HL-60 (cell line): ENCODE data around the gene OR4M1.
"Not testable (repeated sequence)": the region's sequence is repeated elsewhere in the genome, so short reads cannot be mapped to it uniquely, and the experiment has no call there.

Source experiments
- DNase-seq, 2 experiments: peaks; one replicate each; pipeline ENCODE4 v3.0.0-alpha.2; 2010 to 2020; ENCODE audit warnings: low read depth in 1 of 2, low spot score in 1 of 2
- H3K27ac ChIP-seq: fragments of 250-450 bp; sonication (Bioruptor Pico); replicated peaks from 2 replicates; pipeline ENCODE4 v1.5.1; 2020; ENCODE audit warnings: mild to moderate bottlenecking, moderate library complexity
- H3K27me3 ChIP-seq: fragments of 250-450 bp; sonication (Bioruptor Pico); 2 replicates; pipeline ENCODE4 v1.5.1; 2021; ENCODE audit warnings: mild to moderate bottlenecking, moderate library complexity; ENCODE audit not compliant: insufficient read depth, poor library complexity, severe bottlenecking
- H3K4me3 ChIP-seq: replicated peaks from 2 replicates; pipeline ENCODE4 v1.5.1; 2011; ENCODE audit warnings: mild to moderate bottlenecking, control low read depth, low read length; ENCODE audit not compliant: insufficient read depth
- CTCF ChIP-seq: IDR thresholded peaks from one replicate; pipeline ENCODE4 v1.5.1; 2011; ENCODE audit warnings: low read length, control low read depth, inconsistent platforms; ENCODE audit not compliant: insufficient read depth
- GABPA ChIP-seq: IDR thresholded peaks from 2 replicates; pipeline ENCODE4 v1.6.1; 2012; ENCODE audit warnings: low read depth
- POLR2AphosphoS5 ChIP-seq: IDR thresholded peaks from 2 replicates; pipeline ENCODE4 v1.6.1; 2012; ENCODE audit warnings: low read depth
- SPI1 ChIP-seq: IDR thresholded peaks from 2 replicates; pipeline ENCODE4 v1.6.1; 2012; ENCODE audit warnings: low read depth, mild to moderate bottlenecking, borderline replicate concordance
- TF ChIP-seq, protein P1 (sequence below): IDR thresholded peaks from 2 replicates; pipeline ENCODE4 v1.6.1; 2012; ENCODE audit warnings: low read depth; ENCODE audit not compliant: insufficient replicate concordance

The OR4M1 gene

DNA sequence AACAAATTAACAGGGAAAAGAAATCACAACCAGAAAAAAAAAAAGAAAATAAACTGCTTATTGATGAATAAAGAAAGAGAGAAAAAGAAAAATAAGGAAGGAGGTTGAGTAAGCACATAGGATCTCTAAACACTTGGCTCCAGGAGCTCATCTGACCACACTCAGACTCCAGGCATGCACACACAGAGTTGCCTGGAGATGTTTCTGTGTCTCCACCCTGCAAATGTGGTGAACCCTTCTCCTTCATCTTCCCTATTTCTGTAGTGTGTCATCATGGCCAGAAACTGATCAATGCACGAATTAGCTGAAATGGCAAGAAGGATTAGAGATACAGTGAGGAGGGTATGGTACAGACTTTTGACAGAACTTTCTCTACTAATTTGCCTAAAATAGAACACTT, 50.5 kb downstream of the OR4M1 start:
- no peak overlapping the region for H3K27ac ChIP-seq
- no peaks in the 10 kb centered on the region for H3K27me3 ChIP-seq
- no peak for DNase-seq
- H3K4me3 ChIP-seq: no peak overlapping the region
- TF ChIP-seq SPI1: no peak
- TF ChIP-seq GABPA: no peak
- TF ChIP-seq, protein P1, sequence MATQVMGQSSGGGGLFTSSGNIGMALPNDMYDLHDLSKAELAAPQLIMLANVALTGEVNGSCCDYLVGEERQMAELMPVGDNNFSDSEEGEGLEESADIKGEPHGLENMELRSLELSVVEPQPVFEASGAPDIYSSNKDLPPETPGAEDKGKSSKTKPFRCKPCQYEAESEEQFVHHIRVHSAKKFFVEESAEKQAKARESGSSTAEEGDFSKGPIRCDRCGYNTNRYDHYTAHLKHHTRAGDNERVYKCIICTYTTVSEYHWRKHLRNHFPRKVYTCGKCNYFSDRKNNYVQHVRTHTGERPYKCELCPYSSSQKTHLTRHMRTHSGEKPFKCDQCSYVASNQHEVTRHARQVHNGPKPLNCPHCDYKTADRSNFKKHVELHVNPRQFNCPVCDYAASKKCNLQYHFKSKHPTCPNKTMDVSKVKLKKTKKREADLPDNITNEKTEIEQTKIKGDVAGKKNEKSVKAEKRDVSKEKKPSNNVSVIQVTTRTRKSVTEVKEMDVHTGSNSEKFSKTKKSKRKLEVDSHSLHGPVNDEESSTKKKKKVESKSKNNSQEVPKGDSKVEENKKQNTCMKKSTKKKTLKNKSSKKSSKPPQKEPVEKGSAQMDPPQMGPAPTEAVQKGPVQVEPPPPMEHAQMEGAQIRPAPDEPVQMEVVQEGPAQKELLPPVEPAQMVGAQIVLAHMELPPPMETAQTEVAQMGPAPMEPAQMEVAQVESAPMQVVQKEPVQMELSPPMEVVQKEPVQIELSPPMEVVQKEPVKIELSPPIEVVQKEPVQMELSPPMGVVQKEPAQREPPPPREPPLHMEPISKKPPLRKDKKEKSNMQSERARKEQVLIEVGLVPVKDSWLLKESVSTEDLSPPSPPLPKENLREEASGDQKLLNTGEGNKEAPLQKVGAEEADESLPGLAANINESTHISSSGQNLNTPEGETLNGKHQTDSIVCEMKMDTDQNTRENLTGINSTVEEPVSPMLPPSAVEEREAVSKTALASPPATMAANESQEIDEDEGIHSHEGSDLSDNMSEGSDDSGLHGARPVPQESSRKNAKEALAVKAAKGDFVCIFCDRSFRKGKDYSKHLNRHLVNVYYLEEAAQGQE: no peak
- no peak for TF ChIP-seq CTCF
- no peak for TF ChIP-seq POLR2AphosphoS5

DNA sequence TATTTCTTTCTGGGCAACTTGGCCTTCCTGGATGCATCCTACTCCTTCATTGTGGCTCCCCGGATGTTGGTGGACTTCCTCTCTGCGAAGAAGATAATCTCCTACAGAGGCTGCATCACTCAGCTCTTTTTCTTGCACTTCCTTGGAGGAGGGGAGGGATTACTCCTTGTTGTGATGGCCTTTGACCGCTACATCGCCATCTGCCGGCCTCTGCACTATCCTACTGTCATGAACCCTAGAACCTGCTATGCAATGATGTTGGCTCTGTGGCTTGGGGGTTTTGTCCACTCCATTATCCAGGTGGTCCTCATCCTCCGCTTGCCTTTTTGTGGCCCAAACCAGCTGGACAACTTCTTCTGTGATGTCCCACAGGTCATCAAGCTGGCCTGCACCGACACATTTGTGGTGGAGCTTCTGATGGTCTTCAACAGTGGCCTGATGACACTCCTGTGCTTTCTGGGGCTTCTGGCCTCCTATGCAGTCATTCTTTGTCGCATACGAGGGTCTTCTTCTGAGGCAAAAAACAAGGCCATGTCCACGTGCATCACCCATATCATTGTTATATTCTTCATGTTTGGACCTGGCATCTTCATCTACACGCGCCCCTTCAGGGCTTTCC, 54.4 kb downstream of the OR4M1 start:
- H3K4me3 ChIP-seq, H3K27me3 ChIP-seq, DNase-seq, H3K27ac ChIP-seq: not testable (repeated sequence)

- Histone ChIP-seq H3K27ac (no peak overlapping the region), H3K27me3 (no peaks in the 10 kb centered on the region), H3K4me3 (no peak overlapping the region)
- DNase-seq: no peak
- no peak for TF ChIP-seq SPI1
- no peak for TF ChIP-seq GABPA
- TF ChIP-seq, protein P1: no peak
- TF ChIP-seq POLR2AphosphoS5: no peak
- no peak for TF ChIP-seq CTCF
Measured at GRCh38 chr14:19828314-19828713, 55.0 kb downstream of the OR4M1 start.
